Karpas-422 (cell line): ENCODE results near the gene MICAL3. TPM values are rescaled to one million over a fixed set of nuclear protein-coding genes. Genes with fewer than 3 reads are reported as not detected.
"Not testable (repeated sequence)": the region's sequence is repeated elsewhere in the genome, so short reads cannot be mapped to it uniquely, and the experiment has no call there.

ENCODE experiments used
- DNase-seq: peaks from one replicate; pipeline ENCODE4 v3.0.0-alpha.2; 2015
- H2AFZ ChIP-seq: fragments of 200-600 bp; sonication (generic); 2 replicates; pipeline ENCODE4 v1.6.1; 2014; ENCODE audit warnings: antibody characterized with exemption, low read length, mixed read lengths
- H3K27ac ChIP-seq: fragments of 200-600 bp; sonication (generic); 2 replicates; pipeline ENCODE4 v1.5.1; 2014; ENCODE audit warnings: mild to moderate bottlenecking, low read length, moderate library complexity
- H3K27me3 ChIP-seq: fragments of 200-600 bp; sonication (generic); 2 replicates; pipeline ENCODE4 v1.6.1; 2014; ENCODE audit warnings: low read length, mixed read lengths
- H3K36me3 ChIP-seq: fragments of 200-600 bp; sonication (generic); 2 replicates; pipeline ENCODE4 v1.6.1; 2014; ENCODE audit warnings: low read length, mixed read lengths; ENCODE audit not compliant: insufficient read depth
- H3K4me1 ChIP-seq: fragments of 200-600 bp; sonication (generic); 2 replicates; pipeline ENCODE4 v1.6.1; 2014; ENCODE audit warnings: mild to moderate bottlenecking, low read length, mixed read lengths
- H3K4me2 ChIP-seq: fragments of 200-600 bp; sonication (generic); 2 replicates; pipeline ENCODE4 v1.6.1; 2014; ENCODE audit warnings: low read length, low read depth, mild to moderate bottlenecking; ENCODE audit not compliant: poor library complexity, severe bottlenecking
- H3K4me3 ChIP-seq: fragments of 200-600 bp; sonication (generic); 2 replicates; pipeline ENCODE4 v1.5.1; 2014; ENCODE audit warnings: mild to moderate bottlenecking, antibody characterized with exemption, low read length, mixed read lengths
- H3K79me2 ChIP-seq: fragments of 200-600 bp; sonication (generic); 2 replicates; pipeline ENCODE4 v1.6.1; 2014; ENCODE audit warnings: mild to moderate bottlenecking, low read length, mixed read lengths
- H3K9ac ChIP-seq: fragments of 200-600 bp; sonication (generic); 2 replicates; pipeline ENCODE4 v1.6.0; 2014; ENCODE audit warnings: low read length
- H3K9me2 ChIP-seq: fragments of 200-600 bp; sonication (generic), shearing (Covaris generic); replicated peaks from 2 replicates; pipeline ENCODE4 v1.6.0; 2014; ENCODE audit warnings: mild to moderate bottlenecking, low read length, moderate library complexity; ENCODE audit not compliant: insufficient read depth
- H3K9me3 ChIP-seq: fragments of 300-700, 200-600 bp; sonication (generic); 2 replicates; pipeline ENCODE4 v1.6.1; 2014; ENCODE audit warnings: low read length, mixed read lengths
- H4K20me1 ChIP-seq: fragments of 200-600 bp; sonication (generic); 2 replicates; pipeline ENCODE4 v1.6.1; 2014; ENCODE audit warnings: mild to moderate bottlenecking, antibody characterized with exemption, low read length, low read depth; ENCODE audit not compliant: insufficient read depth
- total RNA-seq: library from RNA; depleted of rRNA; stranded (reverse); fragments of >200 nt; shearing (Covaris generic); gene quantifications from 2 replicates; pipeline ENCODE4 v1.2.3, GENCODE V29; 2014; ENCODE audit warnings: low replicate concordance

The MICAL3 gene
- total RNA-seq, 1 experiment from 2014 or later = 54.9 TPM

DNA sequence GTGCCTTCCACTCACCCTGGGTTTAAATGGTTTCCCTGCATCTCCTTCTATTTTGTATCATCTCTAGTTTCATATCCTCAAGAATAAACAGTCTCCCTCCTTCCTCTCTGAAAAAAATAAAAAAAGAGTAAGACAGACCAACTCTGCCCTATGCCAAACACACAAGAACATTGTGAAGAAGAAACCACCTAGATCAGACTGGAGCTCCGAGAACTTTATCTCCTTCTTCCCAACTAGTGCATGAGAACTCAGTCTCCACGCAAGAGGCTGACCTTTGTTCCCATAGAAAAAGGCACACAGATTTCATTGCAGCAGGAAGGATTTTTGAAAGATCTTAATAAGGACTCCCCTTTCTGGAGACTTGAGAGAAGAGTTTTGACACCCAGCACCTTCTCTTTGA lies 44.7 kb upstream of the MICAL3 start:
- peak; percentile 63 for DNase-seq
- Histone ChIP-seq H3K36me3 (no peaks in the 10 kb centered on the region), H3K4me3 (no peak overlapping the region)

DNA sequence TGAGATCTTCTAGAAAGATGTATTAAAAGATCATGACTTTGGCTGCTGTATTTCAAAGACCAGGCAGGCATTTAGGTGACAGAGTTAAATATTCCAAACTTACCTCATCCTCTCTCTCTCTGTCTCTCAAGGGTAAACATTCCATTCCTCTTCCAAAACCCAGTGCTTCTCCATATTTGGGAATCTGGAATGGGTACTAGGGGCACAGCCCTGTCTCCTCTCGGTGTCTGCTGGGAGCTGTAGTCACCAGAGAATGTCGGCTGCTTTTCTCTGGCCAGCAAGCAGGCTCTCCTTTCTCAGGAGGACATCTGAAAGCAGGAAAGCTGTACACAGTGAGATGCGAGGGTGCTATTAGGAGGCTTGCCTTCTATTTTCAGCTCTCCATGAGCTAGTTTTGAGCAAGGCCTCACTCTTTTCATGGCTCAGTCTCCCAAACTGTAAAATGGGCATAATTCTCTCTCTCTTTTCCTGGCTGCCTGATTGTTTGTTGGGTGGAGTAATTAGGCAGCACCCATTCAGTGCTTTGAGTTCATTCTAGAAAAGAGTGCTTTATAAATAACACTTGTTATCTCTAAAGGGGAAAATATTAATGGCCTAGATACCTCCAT lies 44.1 kb upstream of the MICAL3 start:
- peaks cover 86% of the 10 kb centered on the region for H3K4me1 ChIP-seq
- H3K9me3 ChIP-seq = no peaks in the 10 kb centered on the region
- no peaks in the 10 kb centered on the region for H4K20me1 ChIP-seq
- no peak overlapping the region for H3K4me3 ChIP-seq
- H3K36me3 ChIP-seq = no peaks in the 10 kb centered on the region
- peak overlapping the region; percentile 98 for H3K27ac ChIP-seq
- H3K79me2 ChIP-seq = no peaks in the 10 kb centered on the region
- peak overlapping the region; percentile 74 for H3K9ac ChIP-seq
- peak overlapping the region; percentile 80 for H2AFZ ChIP-seq
- H3K4me2 ChIP-seq = peak overlapping the region; percentile 40
- DNase-seq = no peak
- no peaks in the 10 kb centered on the region for H3K27me3 ChIP-seq
- no peaks in the 10 kb centered on the region for H3K9me2 ChIP-seq

More for the DNA sequence above, 44.7 kb upstream of the MICAL3 start:
- Histone ChIP-seq H3K79me2 (no peaks in the 10 kb centered on the region), H3K9ac (peak overlapping the region; percentile 74), H4K20me1 (no peaks in the 10 kb centered on the region), H3K9me3 (no peaks in the 10 kb centered on the region), H3K4me2 (peak overlapping the region; percentile 40), H3K27ac (peak overlapping the region; percentile 98), H3K9me2 (no peaks in the 10 kb centered on the region), H3K4me1 (peaks cover 86% of the 10 kb centered on the region), H2AFZ (peak overlapping the region; percentile 80; the same call in 1 of the 2 replicates), H3K27me3 (no peaks in the 10 kb centered on the region)

GRCh38 chr22:18067548-18068341 lies 43.4 kb upstream of the MICAL3 start:
- Histone ChIP-seq H3K36me3 (no peaks in the 10 kb centered on the region), H3K9me2 (no peaks in the 10 kb centered on the region), H3K9me3 (no peaks in the 10 kb centered on the region), H3K79me2 (no peaks in the 10 kb centered on the region), H3K4me3 (no peak overlapping the region), H3K4me2 (peak overlapping the region; percentile 69), H3K27me3 (no peaks in the 10 kb centered on the region), H2AFZ (peak overlapping the region; percentile 6; the same call in 1 of the 2 replicates), H3K27ac (peak overlapping the region; percentile 98), H3K9ac (peak overlapping the region; percentile 74), H3K4me1 (peaks cover 85% of the 10 kb centered on the region), H4K20me1 (no peaks in the 10 kb centered on the region)
- DNase-seq = peak; percentile 43

- peak overlapping the region; percentile 98 for H3K27ac ChIP-seq
- no peaks in the 10 kb centered on the region for H3K79me2 ChIP-seq
- H3K4me3 ChIP-seq = peak overlapping the region; percentile 60; the same call in 1 of the 2 replicates
- H3K36me3 ChIP-seq = no peaks in the 10 kb centered on the region
- no peak overlapping the region for H2AFZ ChIP-seq
- peaks cover 78% of the 10 kb centered on the region for H3K4me1 ChIP-seq
- no peaks in the 10 kb centered on the region for H3K9me2 ChIP-seq
- no peaks in the 10 kb centered on the region for H4K20me1 ChIP-seq
- peak overlapping the region; percentile 69 for H3K4me2 ChIP-seq
- H3K27me3 ChIP-seq = no peaks in the 10 kb centered on the region
- peak; percentile 40 for DNase-seq
- H3K9me3 ChIP-seq = no peaks in the 10 kb centered on the region
- H3K9ac ChIP-seq = peak overlapping the region; percentile 74
These were observed 42.8 kb upstream of the MICAL3 start for GRCh38 chr22:18067121-18067520.

DNA sequence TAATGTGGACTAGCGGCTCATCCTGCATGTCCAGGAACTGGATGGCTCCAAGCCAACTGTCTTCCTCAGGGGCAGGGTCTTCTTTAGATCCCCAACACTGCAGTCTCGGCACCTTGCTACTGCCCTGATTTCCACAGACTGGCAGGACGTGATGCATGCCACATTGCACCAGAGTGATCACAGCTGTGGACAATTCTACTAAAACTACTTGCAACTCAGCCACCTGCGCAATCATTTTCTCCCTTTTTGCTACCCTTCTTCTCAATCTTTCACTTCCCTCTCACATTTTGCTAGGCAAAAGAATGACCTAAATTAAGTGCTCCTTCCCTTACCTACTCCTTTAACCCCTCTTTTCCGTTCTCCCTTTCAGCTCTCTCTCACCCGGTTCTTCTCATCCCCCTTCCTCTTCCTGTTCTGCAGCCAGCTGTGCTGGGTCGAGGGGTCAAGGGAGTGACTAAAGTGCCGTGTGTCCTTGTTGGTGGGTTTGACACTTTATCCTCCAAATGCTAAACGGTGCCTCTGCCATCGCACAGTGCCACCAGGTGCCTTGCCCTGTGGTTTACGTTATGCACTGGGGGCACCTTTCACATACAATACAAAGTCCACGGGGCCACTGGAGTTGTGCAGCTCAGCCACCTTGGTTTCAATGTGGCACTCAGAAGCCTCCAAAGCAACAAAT lies 42.0 kb upstream of the MICAL3 start:
- Histone ChIP-seq H3K4me2 (peak overlapping the region; percentile 69), H3K4me3 (peak overlapping the region; percentile 60)
- DNase-seq = peak; percentile 90

DNA sequence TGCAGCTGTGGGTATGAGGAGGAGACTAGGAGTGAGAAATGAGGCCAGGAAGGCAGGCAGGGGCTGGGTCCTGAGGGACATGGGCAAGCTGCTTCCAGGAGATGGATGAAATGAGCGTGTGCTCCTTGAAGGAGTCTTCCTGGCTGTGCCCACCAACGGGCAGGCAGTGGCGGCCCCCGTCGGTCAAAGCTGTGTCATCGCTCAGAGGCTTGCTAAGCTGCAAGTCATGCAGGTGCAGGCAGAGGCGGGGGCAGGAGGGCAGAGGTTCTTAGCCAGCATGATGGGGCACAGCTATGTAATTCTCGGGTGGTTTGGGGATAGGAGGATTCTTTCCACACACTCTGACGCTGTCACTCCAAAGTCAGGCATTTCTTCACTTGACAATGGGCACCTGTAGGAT lies 40.9 kb upstream of the MICAL3 start:
- H4K20me1 ChIP-seq = no peaks in the 10 kb centered on the region
- DNase-seq = peak; percentile 84
- H3K36me3 ChIP-seq = no peaks in the 10 kb centered on the region
- H3K27me3 ChIP-seq = no peaks in the 10 kb centered on the region
- no peaks in the 10 kb centered on the region for H3K9me2 ChIP-seq
- peak overlapping the region; percentile 74 for H3K9ac ChIP-seq
- peak overlapping the region; percentile 98 for H3K27ac ChIP-seq
- peak overlapping the region; percentile 33 for H2AFZ ChIP-seq
- no peaks in the 10 kb centered on the region for H3K9me3 ChIP-seq
- no peaks in the 10 kb centered on the region for H3K79me2 ChIP-seq
- H3K4me1 ChIP-seq = peaks cover 60% of the 10 kb centered on the region
- H3K4me2 ChIP-seq = peak overlapping the region; percentile 69
- H3K4me3 ChIP-seq = peak overlapping the region; percentile 60

More for the DNA sequence above, 42.0 kb upstream of the MICAL3 start:
- peak overlapping the region; percentile 98 for H3K27ac ChIP-seq
- no peak overlapping the region for H2AFZ ChIP-seq
- H4K20me1 ChIP-seq = no peaks in the 10 kb centered on the region
- no peaks in the 10 kb centered on the region for H3K9me2 ChIP-seq
- no peaks in the 10 kb centered on the region for H3K9me3 ChIP-seq
- no peaks in the 10 kb centered on the region for H3K27me3 ChIP-seq
- H3K79me2 ChIP-seq = no peaks in the 10 kb centered on the region
- peaks cover 70% of the 10 kb centered on the region for H3K4me1 ChIP-seq
- H3K9ac ChIP-seq = peak overlapping the region; percentile 74
- no peaks in the 10 kb centered on the region for H3K36me3 ChIP-seq

GRCh38 chr22:18064636-18065035 lies 40.3 kb upstream of the MICAL3 start:
- Histone ChIP-seq H4K20me1 (no peaks in the 10 kb centered on the region), H3K9ac (peak overlapping the region; percentile 74), H3K9me2 (no peaks in the 10 kb centered on the region), H3K79me2 (no peaks in the 10 kb centered on the region), H3K4me2 (peak overlapping the region; percentile 69), H3K27ac (peak overlapping the region; percentile 98), H3K4me3 (peak overlapping the region; percentile 60; the same call in 1 of the 2 replicates), H3K4me1 (peaks cover 54% of the 10 kb centered on the region), H3K36me3 (no peaks in the 10 kb centered on the region), H2AFZ (peak overlapping the region; percentile 33), H3K27me3 (no peaks in the 10 kb centered on the region), H3K9me3 (no peaks in the 10 kb centered on the region)
- DNase-seq = peak; percentile 43

DNA sequence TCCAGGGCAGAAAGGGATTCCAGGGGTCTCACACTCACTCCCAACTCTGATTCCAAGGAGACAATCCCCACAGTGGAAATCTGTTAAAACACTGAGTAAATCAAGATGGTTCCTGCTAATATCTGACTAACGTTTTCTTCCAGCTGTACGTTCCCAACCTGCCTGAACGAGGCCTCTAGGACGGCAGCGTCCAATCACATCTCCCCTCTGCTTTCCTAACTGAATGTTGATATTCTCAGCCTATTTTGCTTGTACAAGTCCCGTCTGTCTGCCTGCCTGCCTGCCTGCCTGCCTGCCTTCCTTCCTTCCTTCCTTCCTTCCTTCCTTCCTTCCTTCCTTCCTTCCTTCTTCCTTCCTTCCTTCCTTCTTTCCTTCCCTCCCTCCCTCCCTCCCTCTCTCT lies 39.4 kb upstream of the MICAL3 start:
- not testable (repeated sequence) for H3K9me2 ChIP-seq, H3K4me2 ChIP-seq, H3K27me3 ChIP-seq, H3K9ac ChIP-seq, H3K36me3 ChIP-seq, H3K9me3 ChIP-seq, H2AFZ ChIP-seq, H3K4me3 ChIP-seq, H4K20me1 ChIP-seq, H3K79me2 ChIP-seq, H3K27ac ChIP-seq
- H3K4me1 ChIP-seq = peaks cover 47% of the 10 kb centered on the region
- DNase-seq = peak; percentile 12
